MM.1S (cell line): Measurements from ENCODE around the gene ARHGEF5.

Experiments used
- DNase-seq: peaks from one replicate; pipeline ENCODE4 v3.0.0-alpha.2; 2015
- H2AFZ ChIP-seq: fragments of 300-600 bp; sonication (generic); 2 replicates; pipeline ENCODE4 v1.6.0; 2016; ENCODE audit warnings: antibody characterized with exemption, low read length
- H3F3A ChIP-seq: fragments of 300-600 bp; sonication (generic); 2 replicates; pipeline ENCODE4 v1.6.1; 2016; ENCODE audit warnings: mild to moderate bottlenecking, antibody characterized with exemption, low read length, moderate library complexity, mixed read lengths; ENCODE audit not compliant: insufficient read depth
- H3K27ac ChIP-seq: fragments of 300-600 bp; sonication (generic); 2 replicates; pipeline ENCODE4 v1.5.1; 2016; ENCODE audit warnings: mild to moderate bottlenecking, low read length
- H3K27me3 ChIP-seq: fragments of 300-600 bp; sonication (generic); replicated peaks from 2 replicates; pipeline ENCODE4 v1.6.0; 2016; ENCODE audit warnings: low read length; ENCODE audit not compliant: insufficient read depth
- H3K36me3 ChIP-seq: fragments of 300-600 bp; sonication (generic); replicated peaks from 2 replicates; pipeline ENCODE4 v1.6.1; 2016; ENCODE audit warnings: mild to moderate bottlenecking, low read length, mixed read lengths; ENCODE audit not compliant: insufficient read depth
- H3K4me1 ChIP-seq: fragments of 300-600 bp; sonication (generic); 2 replicates; pipeline ENCODE4 v1.6.1; 2016; ENCODE audit warnings: low read length, mixed read lengths
- H3K4me2 ChIP-seq: fragments of 300-600 bp; sonication (generic); 2 replicates; pipeline ENCODE4 v1.6.0; 2016; ENCODE audit warnings: low read depth, low read length
- H3K4me3 ChIP-seq: fragments of 300-600 bp; sonication (generic); 2 replicates; pipeline ENCODE4 v1.5.1; 2016; ENCODE audit warnings: low read length, mixed read lengths
- H3K79me2 ChIP-seq: fragments of 300-600 bp; sonication (generic); 2 replicates; pipeline ENCODE4 v1.6.1; 2016; ENCODE audit warnings: mixed run types, low read length, mixed read lengths
- H3K9ac ChIP-seq: fragments of 300-600 bp; sonication (generic); 2 replicates; pipeline ENCODE4 v1.6.1; 2016; ENCODE audit warnings: low read length, mixed read lengths
- H3K9me2 ChIP-seq: fragments of 300-600 bp; sonication (generic); replicated peaks from 2 replicates; pipeline ENCODE4 v1.6.1; 2016; ENCODE audit warnings: mild to moderate bottlenecking, low read length, mixed read lengths; ENCODE audit not compliant: insufficient read depth
- H3K9me3 ChIP-seq: fragments of 300-600 bp; sonication (generic); replicated peaks from 2 replicates; pipeline ENCODE4 v1.6.1; 2016; ENCODE audit warnings: mild to moderate bottlenecking, low read length, mixed read lengths; ENCODE audit not compliant: insufficient read depth
- H4K20me1 ChIP-seq: fragments of 300-600 bp; sonication (generic); 2 replicates; pipeline ENCODE4 v1.6.1; 2016; ENCODE audit warnings: mild to moderate bottlenecking, low read length, moderate library complexity, mixed read lengths; ENCODE audit not compliant: insufficient read depth
- CTCF ChIP-seq: fragments of 300-600 bp; sonication (generic); IDR thresholded peaks from 2 replicates; pipeline ENCODE4 v1.5.1; 2016; ENCODE audit warnings: antibody characterized with exemption, low read length, mixed read lengths
- EZH2 ChIP-seq: fragments of 300-600 bp; sonication (generic); optimal IDR thresholded peaks from 2 replicates; pipeline ENCODE3; 2017; ENCODE audit warnings: low read depth, mild to moderate bottlenecking, antibody characterized with exemption, low read length, mixed read lengths
- EZH2phosphoT487 ChIP-seq: fragments of 300-600 bp; sonication (generic); IDR thresholded peaks from 2 replicates; pipeline ENCODE4 v1.6.1; 2018; ENCODE audit warnings: antibody characterized with exemption, low read length

The ARHGEF5 gene

GRCh38 chr7:144428431-144428830 is 73.2 kb downstream of the ARHGEF5 start:
- Histone ChIP-seq H3K4me3 (no peak overlapping the region), H4K20me1 (no peaks in the 10 kb centered on the region), H3K9me3 (no peaks in the 10 kb centered on the region), H2AFZ (no peak overlapping the region), H3K9me2 (no peaks in the 10 kb centered on the region), H3K4me1 (no peaks in the 10 kb centered on the region), H3K27ac (no peak overlapping the region), H3K27me3 (no peaks in the 10 kb centered on the region), H3K9ac (no peak overlapping the region), H3K36me3 (no peaks in the 10 kb centered on the region), H3K4me2 (no peak overlapping the region), H3K79me2 (no peaks in the 10 kb centered on the region), H3F3A (no peaks in the 10 kb centered on the region)
- no peak for DNase-seq
- TF ChIP-seq EZH2phosphoT487: no peak
- TF ChIP-seq EZH2: no peak
- TF ChIP-seq CTCF: no peak
